NCI-H226 (cell line): ENCODE results near the gene PLXNC1.

Source experiments
- DNase-seq: peaks from one replicate; pipeline ENCODE4 v3.0.0-alpha.2; 2015

The PLXNC1 gene

GRCh38 chr12:94207849-94208621 is 59.7 kb downstream of the PLXNC1 start:
- DNase-seq = no peak

GRCh38 chr12:94208622-94208966 is 60.2 kb downstream of the PLXNC1 start:
- DNase-seq = peak; percentile 29

- no peak for DNase-seq
Observed at GRCh38 chr12:94209240-94209639, 60.9 kb downstream of the PLXNC1 start.

- DNase-seq = no peak
Observed at GRCh38 chr12:94211021-94211420, 62.6 kb downstream of the PLXNC1 start.

- DNase-seq = no peak
Observed at GRCh38 chr12:94218233-94218632, 69.9 kb downstream of the PLXNC1 start.

GRCh38 chr12:94219622-94220302 is 71.4 kb downstream of the PLXNC1 start:
- DNase-seq = no peak

- DNase-seq = no peak
Observed at GRCh38 chr12:94220804-94221203, 72.4 kb downstream of the PLXNC1 start.

GRCh38 chr12:94222351-94223084 is 74.1 kb downstream of the PLXNC1 start:
- DNase-seq = no peak

- no peak for DNase-seq
Observed at GRCh38 chr12:94223842-94224241, 75.5 kb downstream of the PLXNC1 start.

- no peak for DNase-seq
Observed at GRCh38 chr12:94225506-94225905, 77.1 kb downstream of the PLXNC1 start.

GRCh38 chr12:94225947-94226630 is 77.7 kb downstream of the PLXNC1 start:
- DNase-seq = no peak

- no peak for DNase-seq
Observed at GRCh38 chr12:94227066-94227465, 78.7 kb downstream of the PLXNC1 start.

GRCh38 chr12:94228488-94228907 is 80.1 kb downstream of the PLXNC1 start:
- no peak for DNase-seq

GRCh38 chr12:94229902-94230301 is 81.5 kb downstream of the PLXNC1 start:
- DNase-seq = no peak

- DNase-seq = no peak
Observed at GRCh38 chr12:94230357-94230905, 82.1 kb downstream of the PLXNC1 start.

- DNase-seq = no peak
Observed at GRCh38 chr12:94231709-94232108, 83.3 kb downstream of the PLXNC1 start.

GRCh38 chr12:94235848-94236247 is 87.5 kb downstream of the PLXNC1 start:
- no peak for DNase-seq

GRCh38 chr12:94239332-94239993 is 91.1 kb downstream of the PLXNC1 start:
- no peak for DNase-seq

- DNase-seq = no peak
Observed at GRCh38 chr12:94240171-94240570, 91.8 kb downstream of the PLXNC1 start.

GRCh38 chr12:94242901-94243300 is 94.5 kb downstream of the PLXNC1 start:
- no peak for DNase-seq

- no peak for DNase-seq
Observed at GRCh38 chr12:94244165-94245133, 96.1 kb downstream of the PLXNC1 start.
